Inflammatory macrophage treated with lipopolysaccharide for 4 hours (primary cell): ENCODE data around the gene KLK5.

Experiments
- DNase-seq: peaks from one replicate; pipeline ENCODE4 v3.0.0-alpha.2; 2020

KLK5 gene

DNA sequence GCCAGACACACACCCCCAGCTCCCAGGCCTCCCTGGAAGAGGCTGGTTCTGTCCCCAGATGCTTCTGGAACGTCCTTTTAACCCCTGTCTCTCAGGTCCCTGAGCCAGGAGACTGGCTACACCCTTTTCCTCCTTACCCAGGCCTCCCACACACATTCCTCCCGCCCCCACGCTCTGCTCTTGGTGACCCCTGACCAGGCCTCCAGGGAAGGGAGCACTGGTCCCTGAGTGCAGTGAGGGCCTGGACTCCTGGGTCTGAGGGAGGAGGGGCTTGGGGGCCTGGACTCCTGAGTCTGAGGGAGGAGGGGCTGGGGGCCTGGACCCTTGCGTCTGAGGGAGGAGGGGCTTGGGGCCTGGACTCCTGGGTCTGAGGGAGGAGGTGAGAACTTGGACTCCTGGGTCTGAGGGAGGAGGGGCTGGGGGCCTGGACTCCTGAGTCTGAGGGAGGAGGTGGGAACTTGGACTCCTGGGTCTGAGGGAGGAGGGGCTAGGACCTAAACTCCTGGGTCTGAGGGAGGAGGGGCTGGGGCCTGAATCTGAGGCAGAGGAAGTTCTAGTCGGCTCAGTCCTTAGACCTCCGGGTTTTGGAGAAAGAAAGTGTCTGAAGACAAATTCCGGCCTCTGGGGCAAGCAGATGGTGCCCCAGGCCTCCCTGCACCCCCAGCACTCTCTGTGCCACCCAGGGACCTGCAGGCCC lies 16.0 kb upstream of the KLK5 start:
- no peak for DNase-seq

GRCh38 chr19:50967929-50968715 lies 15.3 kb upstream of the KLK5 start:
- DNase-seq = no peak

- DNase-seq = no peak
Observed at GRCh38 chr19:50964266-50964665, 11.4 kb upstream of the KLK5 start.

DNA sequence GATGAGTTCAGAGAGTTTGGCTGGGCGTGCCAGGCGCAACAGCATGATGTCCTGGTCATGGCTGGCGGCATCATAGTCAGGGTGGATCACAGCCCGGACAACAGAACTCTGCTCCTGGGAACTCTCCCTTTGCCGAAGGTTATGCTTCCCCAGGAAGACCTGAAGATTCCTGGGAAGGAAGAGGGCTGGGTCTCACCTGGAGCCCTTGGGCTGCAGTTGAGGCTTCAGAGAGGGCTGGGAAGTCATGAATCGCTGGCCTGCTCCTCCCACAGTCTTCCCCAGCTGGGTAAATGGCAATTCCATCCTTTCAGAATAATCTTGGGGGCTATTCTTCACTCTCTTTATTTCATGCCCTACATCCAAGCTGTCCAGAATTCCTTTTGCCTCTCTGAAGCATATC lies 10.5 kb upstream of the KLK5 start:
- no peak for DNase-seq

DNA sequence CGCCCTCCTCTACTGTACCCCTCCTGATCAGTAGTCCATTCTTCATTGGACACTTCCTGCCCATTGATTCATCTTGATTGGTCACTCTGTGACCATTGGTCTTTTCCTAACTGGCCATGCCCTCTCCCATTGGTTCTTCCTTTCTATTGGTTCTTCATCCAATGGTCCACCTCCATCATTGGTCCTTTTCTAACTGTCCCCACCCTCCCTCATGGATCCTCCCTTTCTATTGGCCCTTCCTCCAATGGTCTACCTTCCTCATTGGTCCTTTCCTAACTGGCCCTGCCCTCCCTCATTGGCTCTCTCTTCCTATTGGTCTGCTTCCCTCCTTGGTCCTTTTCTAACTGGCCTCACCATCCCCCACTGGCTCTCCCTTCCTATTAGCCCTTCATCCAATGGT lies 9.4 kb upstream of the KLK5 start:
- DNase-seq = no peak

DNA sequence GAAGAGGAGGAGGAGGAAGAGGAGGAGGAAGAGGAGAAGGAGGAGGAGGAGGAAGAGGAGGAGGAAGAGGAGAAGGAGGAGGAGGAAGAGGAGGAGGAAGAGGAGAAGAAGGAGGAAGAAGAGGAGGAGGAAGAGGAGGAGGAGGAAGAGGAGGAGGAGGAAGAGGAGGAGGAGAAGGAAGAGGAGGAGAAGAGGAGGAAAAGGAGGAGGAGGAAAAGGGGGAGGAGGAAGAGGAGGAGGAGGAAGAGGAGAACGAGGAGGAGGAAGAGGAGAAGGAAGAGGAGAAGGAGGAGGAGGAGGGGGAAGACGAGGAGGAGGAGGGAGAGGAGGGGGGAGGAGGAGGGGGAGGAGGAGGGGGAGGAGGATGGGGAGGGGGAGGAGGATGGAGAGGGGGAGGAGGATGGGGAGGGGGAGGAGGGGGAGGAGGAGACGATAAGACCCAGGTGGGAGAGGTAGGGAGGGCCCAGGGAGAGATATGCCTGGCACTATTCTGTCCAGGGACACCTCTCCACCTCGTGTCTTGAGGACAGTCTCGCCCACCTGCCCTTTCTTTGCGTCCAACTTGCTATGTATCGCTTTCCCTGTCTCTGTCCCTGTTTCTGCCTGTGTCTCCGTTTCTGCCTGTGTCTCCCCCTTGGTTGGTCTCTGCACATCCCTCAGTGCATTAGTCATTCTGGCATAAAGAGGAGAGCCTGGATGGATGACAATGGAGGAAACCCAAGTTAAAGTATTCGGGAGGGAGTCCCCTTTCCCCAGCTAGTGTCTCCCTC lies 7.1 kb upstream of the KLK5 start:
- no peak for DNase-seq

GRCh38 chr19:50957587-50957986 lies 4.7 kb upstream of the KLK5 start:
- no peak for DNase-seq

GRCh38 chr19:50949861-50950260 lies 3.0 kb downstream of the KLK5 start:
- no peak for DNase-seq

GRCh38 chr19:50947123-50947522 lies 5.7 kb downstream of the KLK5 start:
- no peak for DNase-seq

DNA sequence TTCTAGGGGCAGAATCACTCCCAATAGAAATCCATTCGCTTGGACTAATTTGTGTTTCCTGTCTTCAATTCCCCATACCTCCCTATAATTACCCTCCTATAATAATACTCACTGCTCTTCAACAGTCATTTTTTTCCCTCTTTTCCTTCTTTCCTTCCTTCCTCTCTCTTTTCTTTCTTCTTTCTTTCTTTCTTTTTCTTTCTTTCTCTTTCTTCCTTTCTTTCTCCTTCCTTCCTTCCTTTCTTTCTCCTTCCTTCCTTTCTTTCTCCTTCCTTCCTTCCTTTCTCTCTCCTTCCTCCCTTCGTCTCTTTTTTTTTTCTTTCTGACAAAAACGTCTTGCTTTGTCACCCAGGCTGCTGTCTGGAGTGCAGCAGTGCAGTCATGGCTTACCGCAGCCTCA lies 8.0 kb downstream of the KLK5 start:
- DNase-seq = no peak

DNA sequence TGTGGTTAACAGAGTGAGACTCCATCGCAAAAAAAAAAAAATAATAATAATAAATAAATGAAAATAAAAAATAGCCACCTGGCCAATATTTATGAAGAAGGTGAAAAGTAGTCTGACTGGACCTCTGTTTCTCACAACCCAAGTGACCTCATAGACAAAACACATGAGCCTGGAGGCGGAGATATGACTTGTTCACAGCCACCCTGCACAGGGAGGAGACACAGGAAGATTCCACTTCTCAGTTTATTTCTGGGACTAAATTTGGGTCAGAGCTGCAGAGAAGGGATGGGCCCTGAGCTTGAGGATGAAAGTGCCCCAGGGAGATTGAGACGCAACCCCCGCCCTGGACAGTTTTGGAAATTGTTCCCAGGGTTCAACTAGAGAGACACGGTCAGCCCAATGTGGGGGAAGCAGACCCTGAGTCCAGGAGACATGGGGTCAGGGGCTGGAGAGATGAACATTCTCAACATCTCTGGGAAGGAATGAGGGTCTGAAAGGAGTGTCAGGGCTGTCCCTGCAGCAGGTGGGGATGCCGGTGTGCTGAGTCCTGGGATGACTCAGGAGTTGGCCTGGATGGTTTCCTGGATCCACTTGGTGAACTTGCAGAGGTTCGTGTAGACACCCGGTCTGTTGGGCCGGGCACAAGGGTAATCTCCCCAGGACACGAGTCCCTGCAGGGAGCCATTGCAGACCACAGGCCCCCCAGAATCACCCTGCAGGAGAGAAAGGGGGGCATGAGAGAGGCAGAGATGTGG lies 9.6 kb downstream of the KLK5 start:
- no peak for DNase-seq

DNA sequence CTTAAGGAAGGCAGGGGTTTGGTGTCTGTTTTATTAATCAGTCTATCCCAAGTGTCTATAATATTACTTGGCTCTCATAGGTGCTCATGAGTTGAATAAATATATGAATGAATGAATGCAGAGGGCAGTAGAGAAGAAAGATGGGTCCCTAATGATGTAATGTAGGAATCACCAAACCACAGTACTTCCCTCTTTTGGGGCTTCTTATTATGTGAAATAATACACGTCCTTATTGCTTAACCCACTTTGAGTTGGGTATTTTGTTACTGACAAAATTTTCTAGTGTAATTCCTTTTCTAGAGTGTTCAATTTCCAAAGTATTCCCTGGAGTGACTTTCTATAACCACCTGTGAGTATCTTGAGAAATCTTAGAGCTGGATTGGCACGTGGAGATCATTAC lies 13.2 kb downstream of the KLK5 start:
- peak; percentile 59 for DNase-seq

DNA sequence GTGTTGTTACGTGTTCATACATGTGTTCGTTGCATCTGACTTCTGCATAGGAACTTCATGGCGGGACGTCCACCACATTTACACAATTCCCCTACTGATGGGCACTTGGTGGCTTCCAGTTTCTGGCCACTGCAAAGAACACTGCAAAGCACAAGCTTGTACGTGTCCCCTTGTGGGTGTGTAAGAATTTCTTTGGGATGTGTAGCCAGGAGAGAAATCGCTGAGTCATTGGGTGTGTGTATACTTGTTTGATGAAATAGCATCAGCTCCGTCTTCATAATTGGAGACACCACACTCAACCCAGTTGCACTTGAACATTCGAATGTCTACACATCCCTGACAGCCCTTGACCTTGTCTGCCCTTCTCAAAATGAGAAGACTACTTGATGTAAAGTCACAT lies 19.2 kb downstream of the KLK5 start:
- no peak for DNase-seq

DNA sequence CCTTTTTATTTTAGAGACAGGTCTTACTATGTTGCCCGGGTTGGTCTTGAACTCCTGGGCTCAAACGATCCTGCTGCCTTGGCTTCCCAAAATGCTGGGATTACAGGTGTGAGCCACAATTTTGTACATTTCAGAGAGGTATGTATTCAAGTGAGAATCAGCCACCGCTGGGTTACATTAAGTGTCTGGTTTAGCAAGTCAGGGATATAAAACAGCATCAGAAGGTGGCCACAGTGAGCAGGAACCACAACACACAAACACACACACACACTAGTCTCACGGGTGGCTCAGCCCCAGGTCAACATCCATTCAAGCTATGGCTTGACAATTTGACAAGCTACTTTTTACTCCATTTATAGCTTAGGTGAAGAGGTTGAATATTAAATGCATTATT lies 20.2 kb downstream of the KLK5 start:
- no peak for DNase-seq

GRCh38 chr19:50932018-50932689 lies 20.7 kb downstream of the KLK5 start:
- no peak for DNase-seq

DNA sequence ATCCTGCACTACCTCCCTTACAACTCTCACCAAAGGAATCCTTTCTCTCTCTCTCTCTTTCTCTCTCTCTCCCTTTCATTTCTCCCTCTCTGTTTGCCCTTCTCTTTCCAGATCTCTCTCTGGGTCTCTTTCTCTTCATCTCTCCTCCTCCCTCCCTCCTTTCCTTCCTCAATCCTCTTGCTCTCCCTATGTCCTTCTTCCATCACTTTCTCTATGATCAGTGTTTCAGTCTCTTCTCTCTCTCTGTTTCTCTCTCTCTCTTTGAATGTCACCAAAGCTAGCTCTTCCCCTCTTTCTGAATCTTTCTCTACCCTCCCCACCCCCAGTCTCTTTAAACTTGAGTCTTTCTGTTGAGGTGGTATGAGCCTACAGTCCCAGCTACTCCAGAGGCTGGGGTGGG lies 21.8 kb downstream of the KLK5 start:
- DNase-seq = no peak

DNA sequence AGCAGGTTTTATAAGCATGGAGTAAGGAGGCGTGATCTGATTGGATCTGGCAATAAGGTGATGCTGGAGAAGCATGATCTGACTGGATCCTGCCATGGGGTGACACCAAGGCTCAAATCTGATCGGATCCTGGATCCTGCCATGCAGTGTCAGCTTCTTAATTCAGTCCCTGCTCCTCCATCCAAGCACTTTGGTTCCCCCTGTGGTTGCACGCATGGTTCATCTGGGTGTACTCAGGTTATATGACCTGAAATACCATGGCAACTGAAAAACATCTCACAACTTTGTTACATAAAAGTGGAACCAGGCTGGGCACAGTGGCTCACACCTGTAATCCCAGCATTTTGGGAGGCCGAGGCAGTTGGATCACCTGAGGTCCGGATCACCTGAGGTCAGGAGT lies 24.0 kb downstream of the KLK5 start:
- DNase-seq = no peak

DNA sequence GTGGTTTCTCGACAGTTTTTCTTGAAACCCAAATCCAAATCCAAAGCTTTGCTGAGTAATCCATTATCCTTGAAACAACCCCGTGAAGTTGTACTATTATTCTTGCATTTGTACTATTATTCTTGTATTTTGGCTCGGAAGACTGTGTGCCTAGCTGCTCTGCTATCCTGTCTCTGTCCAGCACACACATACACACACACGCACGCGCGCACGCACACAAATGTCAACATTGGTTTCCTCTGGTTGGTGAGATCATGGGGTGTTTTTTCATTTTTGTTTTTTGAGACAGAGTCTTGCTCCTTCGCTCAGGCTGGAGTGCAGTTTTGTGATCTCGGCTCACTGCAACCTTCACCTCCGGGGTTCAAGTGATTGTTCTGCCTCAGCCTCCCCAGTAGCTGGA lies 26.7 kb downstream of the KLK5 start:
- no peak for DNase-seq

GRCh38 chr19:50925734-50926133 lies 27.1 kb downstream of the KLK5 start:
- DNase-seq = no peak

GRCh38 chr19:50924586-50924985 lies 28.3 kb downstream of the KLK5 start:
- DNase-seq = peak; percentile 9

DNA sequence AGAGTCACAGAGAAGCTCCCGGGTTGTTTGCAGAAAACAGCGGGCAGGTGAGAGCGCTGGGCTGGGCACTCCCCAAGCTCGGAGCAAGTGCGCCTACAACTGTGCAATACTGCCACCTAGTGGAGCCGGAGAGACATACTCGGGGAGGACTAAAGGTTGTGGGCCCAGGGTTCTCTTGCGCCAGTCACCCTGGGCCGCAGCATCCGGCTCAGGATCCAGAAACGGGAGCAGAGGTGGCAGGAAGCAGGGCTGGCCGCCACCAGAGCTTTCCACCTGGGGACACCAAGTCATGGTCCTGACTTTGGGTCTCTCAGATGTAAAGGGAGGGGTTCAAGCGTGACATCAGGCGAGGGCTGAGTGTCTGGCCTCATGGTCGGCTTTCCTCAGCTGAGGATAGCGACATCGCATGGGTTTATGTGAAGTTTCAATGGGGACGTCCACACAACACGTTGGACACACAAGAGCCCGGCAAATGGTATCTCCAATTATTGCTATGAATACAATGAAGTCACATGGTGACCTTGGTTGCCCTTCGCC lies 30.5 kb downstream of the KLK5 start:
- DNase-seq = peak; percentile 78
